Putamen (tissue), 1 donor: ENCODE data around the gene PTRH1.
"Not testable (repeated sequence)": the region's sequence is repeated elsewhere in the genome, so short reads cannot be mapped to it uniquely, and the experiment has no call there.

Source experiments
- DNase-seq: peaks from one replicate; pipeline ENCODE4 v3.0.0-alpha.2; 2016; ENCODE audit warnings: low spot score

PTRH1 gene

GRCh38 chr9:127715470-127716337 lies at the start of gene PTRH1, which contains the start of gene TTC16:
Gene PTRH1 (minus strand): TSS chr9:127715663. CDS start chr9:127715639, 24 bp downstream.
Gene TTC16 (plus strand): TSS chr9:127716079. CDS start chr9:127716146, 67 bp downstream.
- DNase-seq = peak; percentile 95

- DNase-seq = no peak
These were observed 48.5 kb upstream of the PTRH1 start for GRCh38 chr9:127763918-127764384.

GRCh38 chr9:127762111-127762676 lies 46.7 kb upstream of the PTRH1 start:
- DNase-seq = no peak

GRCh38 chr9:127761491-127761956 lies 46.1 kb upstream of the PTRH1 start:
- DNase-seq = no peak

DNA sequence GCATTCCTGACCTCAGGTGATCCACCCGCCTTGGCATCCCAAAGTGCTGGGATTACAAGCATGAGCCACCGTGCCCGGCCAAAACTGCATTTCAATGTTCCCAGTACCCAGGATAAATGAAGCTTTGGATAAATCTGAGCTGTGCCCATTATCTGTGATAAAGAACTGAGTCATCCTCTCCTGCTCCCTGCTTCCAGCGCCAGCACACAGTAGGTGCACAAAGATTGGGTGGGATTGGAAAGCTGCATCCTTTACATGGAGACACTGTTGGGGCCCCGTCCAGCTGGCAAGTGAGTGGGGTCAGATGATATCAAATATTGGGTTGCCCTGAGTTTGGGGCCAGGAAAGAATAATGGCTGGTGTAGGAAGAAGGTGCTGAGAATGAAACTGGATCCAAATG lies 45.6 kb upstream of the PTRH1 start:
- no peak for DNase-seq

- no peak for DNase-seq
These were observed 43.4 kb upstream of the PTRH1 start for GRCh38 chr9:127758843-127759242.

DNA sequence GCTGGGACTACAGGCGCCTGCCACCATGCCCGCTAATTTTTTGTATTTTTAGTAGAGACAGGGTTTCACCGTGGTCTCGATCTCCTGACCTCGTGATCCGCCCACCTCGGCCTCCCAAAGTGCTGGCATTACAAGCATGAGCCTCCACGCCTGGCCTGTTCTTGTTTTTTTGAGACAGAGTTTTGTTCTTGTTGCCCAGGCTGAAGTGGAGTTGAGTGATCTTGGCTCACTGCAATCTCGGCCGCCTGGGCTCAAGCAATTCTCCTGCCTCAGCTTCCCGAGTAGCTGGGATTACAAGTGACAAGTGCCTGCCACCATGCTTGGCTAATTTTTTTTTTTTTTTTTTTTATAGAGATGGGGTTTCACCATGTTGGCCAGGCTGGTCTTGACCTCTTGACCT lies 41.3 kb upstream of the PTRH1 start:
- DNase-seq = not testable (repeated sequence)

DNA sequence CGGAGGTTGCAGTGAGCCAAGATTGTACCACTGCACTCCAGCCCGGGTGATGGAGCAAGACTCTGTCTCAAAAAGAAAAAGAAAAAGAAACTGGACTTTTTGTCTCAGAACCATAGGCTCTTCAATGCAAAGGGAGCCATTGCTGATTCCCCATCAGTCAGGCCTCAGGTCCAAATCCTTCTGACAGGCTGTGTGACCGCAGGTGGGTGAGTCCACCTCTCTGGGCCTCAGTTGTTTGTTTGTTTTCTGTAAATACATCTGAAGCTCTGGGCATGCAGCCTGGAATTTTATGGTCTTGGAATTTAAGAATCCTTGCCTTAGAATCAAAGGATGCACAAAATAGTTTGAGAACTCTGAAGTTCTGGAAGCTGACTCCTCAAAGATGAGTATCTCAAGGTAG lies 40.8 kb upstream of the PTRH1 start:
- no peak for DNase-seq

GRCh38 chr9:127755061-127756060 lies 39.9 kb upstream of the PTRH1 start:
- no peak for DNase-seq

DNA sequence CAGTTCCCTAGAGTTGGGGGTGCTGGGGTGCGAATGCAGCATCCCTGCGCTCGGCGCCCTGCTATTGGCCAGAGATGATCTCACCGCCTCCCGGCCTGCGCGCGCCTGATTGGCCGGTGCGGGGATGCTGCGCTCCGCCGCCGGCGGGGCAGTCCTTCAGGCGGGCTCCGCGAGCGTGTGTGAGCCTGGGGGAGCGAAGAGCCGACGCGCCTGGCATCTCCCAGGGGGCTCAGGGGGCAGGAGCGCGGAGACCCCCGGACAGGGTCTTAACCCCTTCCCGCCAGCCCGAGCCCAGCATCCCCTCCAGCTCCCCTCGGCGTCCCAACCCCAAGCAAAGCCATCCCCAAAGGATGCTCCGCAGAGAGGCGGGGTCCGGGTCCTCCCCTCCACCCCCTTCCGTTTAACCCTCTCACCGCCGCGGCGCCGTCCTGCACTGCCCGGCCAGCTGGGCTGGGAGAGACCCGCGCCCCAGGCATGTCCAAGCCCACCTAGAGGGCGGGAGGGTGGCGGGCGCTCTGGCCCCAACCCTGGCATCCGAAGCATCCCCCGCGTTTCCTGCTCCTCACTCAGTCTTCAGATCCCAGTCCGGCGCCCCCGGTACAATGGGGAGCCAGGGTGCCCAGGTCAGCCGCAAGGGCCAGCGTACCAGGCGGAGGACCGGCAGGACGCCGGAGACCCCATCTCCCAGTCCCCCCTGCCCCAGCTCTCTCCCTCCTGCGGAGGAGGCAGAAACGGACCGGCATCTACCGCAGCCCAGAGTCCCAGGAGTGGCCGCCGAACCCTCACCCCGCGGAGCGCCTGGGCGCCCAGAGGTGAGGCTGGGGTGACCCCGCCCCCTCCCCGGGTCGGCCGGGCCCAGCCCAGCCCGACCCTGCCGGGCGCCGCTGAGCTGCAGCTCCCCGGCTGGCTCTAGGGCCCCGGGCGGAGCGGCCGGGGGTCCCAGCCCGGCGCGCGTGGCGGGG lies 38.9 kb upstream of the PTRH1 start:
- no peak for DNase-seq

GRCh38 chr9:127753622-127754021 lies 38.2 kb upstream of the PTRH1 start:
- DNase-seq = no peak

DNA sequence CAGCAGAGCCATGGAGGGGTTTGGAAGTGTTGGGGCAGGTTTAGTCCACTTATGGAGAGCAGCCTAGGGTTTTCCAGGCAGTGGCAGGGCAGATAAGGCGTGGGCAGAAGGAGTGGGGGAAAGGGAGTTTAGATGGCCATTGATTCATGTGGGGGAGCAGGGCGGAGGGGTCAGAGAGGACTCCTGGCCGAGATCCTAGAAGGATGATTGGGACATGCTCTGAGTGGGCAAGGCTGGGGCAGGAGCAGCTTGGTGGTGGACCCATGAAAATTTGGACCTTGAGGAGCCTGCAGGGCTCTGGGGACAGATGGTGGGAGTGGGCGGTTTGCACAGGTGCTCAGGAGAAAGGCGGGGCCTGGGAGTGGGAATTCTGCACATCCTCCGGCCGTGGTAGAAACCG lies 37.7 kb upstream of the PTRH1 start:
- DNase-seq = no peak

DNA sequence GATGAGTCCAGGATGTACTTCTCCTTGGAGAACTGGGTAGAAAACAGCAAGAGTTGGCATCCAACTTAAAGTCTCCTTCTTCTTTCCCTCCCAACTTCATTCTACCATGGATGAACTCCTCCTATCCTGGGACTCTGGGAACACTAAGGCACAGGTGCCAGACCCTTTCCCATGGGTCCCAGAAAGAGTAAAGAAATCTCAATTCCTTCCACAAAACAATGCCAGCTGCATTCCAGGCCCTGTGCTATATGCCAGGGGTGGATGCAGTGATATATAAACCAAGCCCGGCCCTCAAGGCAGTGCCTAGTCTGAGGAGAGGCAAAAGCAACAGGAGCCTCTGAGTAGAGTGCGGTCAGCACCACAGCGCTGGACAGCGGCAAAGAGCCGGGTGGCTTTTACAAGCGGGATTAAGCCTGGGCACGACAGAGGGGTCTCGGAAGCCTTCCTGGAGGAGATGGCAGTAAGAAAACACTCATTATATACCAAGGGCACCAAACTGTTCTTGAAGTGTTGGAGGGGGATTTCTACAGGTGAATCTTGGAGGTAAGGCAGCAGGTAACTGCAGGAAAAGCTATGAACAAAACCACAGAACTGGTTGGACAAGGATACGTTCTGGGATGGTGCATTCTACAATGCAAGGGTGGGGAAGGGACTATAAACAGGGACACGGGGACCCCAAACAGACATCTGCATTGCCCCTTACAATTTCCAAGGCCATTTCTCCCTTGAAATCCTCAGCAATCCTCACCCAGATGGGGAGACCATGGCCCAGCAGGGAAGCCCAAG lies 36.0 kb upstream of the PTRH1 start:
- no peak for DNase-seq

GRCh38 chr9:127749090-127749787 lies 33.8 kb upstream of the PTRH1 start:
- DNase-seq = no peak

GRCh38 chr9:127746959-127747569 lies 31.6 kb upstream of the PTRH1 start:
- DNase-seq = no peak

- no peak for DNase-seq
These were observed 29.1 kb upstream of the PTRH1 start for GRCh38 chr9:127744398-127745110.

GRCh38 chr9:127742435-127743088 lies 27.1 kb upstream of the PTRH1 start:
- no peak for DNase-seq
